ENCODE results near the gene ANHX.
"Not testable (repeated sequence)": the region's sequence is repeated elsewhere in the genome, so short reads cannot be mapped to it uniquely, and the experiment has no call there.

The ANHX gene
- total RNA-seq: 0 reads per million in 2 experiments

DNA sequence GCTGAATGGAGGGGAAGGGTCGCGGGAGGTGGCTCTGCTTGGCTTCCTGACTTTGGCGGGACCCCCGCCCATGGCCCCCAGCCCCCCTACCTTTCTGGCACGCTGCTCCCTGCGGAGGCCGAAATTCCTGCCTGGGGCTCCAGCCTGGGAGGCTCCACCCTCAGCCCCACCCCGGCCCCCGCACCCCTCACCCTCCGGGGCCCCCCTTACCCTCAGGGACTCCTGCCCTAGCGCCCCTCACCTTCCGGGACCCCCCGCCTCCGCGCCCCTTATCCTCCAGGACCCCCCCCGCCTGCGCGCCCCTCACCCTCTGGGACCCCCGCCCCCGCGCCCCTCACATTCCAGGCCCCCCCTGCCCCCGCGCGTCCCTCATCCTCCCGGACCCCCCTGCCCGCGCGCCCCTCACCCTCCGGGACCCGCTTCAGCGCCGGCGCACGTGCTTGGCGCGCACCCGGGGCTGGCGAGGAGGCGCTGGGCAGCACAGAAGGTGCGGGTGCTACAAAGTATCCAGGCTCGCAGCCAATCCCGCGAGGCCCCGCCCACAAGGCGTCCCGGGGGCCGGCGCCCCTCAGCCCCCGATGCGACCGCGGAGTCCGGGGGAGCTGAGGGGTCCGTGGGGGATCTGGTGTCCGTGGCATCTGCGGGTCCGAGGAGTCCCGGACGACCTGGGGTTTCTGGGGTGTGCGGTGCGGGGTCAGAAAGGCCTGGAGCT is at the start of gene ANHX:
Gene ANHX, minus strand, starts transcription at position 477 of the 712 bp plus-strand sequence. CDS start 1,521 bp downstream, outside the sequence.
- DNase-seq (ENCODE audit: low read depth): no peak

DNA sequence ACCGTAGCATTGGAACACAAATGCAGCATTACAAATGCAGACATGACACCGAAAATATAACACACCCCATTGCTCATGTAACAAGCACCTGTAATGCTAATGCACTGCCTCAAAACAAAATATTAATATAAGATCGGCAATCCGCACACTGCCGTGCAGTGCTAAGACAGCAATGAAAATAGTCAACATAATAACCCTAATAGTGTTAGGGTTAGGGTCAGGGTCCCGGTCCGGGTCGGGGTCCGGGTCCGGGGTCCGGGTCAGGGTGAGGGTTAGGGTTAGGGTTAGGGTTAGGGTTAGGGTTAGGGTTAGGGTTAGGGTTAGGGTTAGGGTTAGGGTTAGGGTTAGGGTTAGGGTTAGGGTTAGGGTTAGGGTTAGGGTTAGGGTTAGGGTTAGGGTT is 29.0 kb upstream of the ANHX start:
- DNase-seq (ENCODE audit: low read depth): not testable (repeated sequence)

DNA sequence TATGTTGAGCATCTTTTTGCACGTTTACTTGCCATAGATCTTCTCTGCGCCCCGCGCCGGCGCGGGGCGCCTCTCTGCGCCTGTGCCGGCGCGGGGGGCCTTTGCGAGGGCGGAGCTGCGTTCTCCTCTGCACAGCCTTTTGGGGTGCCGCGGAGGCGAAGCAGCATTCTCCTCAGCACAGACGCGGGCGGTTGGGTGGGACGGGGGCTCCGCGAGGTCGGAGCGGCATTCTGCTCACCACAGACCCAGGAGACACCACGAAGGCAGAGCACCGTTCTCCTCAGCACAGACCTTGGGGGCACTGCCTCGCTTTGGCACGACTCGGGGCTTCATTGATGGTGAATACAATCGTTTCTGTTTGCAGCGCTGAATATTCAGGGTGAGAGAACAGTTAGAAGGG is 28.5 kb upstream of the ANHX start:
- DNase-seq (ENCODE audit: low read depth): no peak

DNA sequence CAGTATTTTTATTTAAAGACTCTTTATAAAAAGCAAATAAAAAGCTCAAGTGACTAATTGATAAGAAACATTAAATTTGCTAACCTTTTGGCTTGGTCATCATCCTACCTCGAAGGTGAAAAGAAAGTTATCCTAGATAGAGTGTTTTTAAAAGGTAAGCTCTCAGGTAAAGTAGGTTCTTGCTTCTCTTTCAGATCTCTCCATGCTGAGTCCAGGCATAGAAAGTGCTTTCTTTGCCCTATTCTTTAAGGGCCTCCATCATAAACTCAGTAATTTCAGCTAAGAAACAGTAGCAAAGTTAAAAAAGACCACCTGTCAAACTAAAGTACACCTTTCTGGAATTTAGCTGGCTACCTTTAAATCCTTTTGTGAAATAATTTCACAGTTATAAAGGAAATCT is 20.6 kb upstream of the ANHX start:
- no peak for DNase-seq (ENCODE audit: low read depth)

DNA sequence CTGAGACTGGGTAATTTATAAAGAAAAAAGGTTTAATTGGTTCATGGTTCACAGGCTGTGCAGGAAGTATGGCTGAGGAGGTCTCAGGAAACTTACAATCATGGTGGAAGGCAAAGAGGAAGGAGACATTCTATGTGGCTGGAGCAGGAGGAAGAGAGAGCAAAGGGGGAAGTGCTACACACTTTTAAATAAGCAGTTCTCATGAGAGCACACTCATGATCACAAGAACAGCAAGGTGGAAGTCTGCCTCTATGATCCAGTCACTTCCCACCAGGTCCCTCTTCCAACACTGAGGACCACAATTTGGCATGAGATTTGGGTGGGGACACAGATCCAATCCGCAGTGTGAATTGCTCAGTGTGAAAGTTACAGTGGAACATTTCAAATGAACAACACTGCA is 20.2 kb upstream of the ANHX start:
- not testable (repeated sequence) for DNase-seq (ENCODE audit: low read depth)

DNA sequence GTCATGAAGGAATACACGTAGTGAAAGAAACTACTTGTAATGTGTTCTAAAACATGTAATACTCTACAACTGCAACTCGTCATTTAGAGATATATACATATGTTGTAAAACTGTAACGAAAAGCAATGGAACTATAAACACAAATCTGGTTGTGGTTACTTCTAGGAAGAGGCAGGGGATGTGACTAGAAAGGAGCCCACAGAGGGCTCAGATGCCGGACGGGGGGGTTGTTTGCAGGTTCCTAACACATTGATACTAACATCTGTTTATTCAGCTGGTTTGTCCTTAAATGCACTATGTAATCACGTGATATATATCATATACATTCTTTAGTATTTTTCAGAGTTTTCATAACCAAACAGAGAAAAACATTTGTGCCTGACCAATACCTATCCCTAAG is 16.1 kb upstream of the ANHX start:
- no peak for DNase-seq (ENCODE audit: low read depth)

DNA sequence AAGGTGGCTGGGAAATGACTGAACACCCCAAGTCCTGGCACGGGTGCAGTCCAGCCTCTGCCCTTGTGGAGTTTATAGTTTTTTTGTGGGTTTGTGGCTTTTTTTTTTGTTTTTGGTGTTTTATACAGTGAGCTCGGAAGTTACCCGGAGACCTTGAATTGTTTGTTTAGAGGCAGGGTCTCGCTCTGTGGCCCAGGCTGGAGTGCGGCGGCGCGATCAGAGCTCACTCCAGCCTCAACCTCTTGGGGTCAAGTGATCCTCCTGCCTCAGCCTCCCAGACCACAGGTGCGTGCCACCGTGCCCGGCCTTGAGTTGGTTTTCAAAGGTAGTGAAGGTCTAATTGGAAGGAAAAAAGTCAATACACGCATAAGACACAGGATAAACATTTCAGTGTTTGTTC is 879 bp upstream of the ANHX start:
- DNase-seq (ENCODE audit: low read depth): no peak

DNA sequence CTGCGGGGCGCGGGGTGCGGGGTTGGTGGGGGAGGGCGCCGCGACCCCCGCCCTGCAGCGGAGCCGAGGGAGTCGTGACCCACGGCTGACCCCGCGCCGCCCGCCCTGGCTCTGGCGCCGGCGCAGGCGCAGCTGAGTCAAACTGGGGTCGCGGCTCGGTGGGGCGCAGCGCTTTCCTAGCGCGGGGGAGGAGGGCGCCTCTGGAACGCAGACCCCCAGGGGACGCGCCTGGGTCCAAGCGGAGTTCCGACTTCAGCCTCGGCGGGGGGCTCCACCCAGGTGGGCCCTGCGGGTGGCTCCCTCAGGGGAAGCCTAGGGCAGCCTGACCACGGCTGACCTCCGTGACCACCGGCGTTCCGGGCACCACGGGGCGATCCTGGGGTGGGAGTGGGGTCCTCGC is 467 bp upstream of the ANHX start:
- DNase-seq (ENCODE audit: low read depth): no peak

DNA sequence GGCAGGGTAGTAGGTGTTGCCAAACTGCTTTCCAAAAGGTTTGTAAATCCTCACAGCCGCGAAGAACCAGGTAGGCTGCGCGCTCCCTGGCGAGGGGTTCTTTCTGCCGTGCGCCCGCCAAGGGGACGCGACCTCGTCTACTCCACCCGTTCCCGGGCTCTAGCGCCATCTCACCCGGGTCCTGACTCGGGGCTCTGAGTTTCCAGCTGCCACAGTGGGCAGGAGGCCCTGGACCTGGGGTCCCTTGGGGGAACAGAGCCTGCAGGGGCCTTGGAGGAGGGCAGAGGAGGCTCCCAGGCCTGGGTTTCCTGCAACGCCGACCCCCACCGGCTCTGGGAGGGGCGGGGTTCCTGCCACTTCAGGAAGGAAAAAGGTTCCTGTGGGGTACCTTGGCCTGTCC is 706 bp downstream of the ANHX start:
- DNase-seq (ENCODE audit: low read depth): no peak

DNA sequence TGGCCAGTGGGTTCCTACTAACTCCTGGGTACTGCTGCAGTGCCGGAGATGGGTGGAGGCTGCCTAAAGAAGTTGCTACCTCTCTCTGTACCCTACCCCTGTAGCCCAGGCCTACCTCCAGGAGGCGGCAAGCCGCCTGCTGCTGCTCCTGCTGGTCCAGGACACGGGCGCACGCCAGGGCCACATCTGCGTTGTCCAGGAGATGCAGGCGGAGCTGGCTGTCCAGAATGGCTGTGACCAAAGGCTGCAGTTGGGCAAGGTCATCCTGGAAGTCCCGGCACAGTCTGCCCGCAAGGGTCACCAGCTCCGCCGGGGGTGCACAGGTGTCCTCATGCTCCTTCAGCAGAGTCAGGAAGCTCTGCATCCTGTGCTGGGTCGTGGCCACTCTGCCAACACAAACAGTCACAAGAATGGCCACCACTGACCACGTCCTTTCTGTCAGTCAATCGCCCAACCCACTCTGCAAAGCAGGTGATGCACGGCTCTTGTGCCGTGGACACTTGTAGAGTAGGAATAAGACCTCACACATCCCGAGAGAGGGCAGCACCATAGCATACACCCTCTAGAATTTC is 1.6 kb downstream of the ANHX start:
- DNase-seq (ENCODE audit: low read depth): no peak

DNA sequence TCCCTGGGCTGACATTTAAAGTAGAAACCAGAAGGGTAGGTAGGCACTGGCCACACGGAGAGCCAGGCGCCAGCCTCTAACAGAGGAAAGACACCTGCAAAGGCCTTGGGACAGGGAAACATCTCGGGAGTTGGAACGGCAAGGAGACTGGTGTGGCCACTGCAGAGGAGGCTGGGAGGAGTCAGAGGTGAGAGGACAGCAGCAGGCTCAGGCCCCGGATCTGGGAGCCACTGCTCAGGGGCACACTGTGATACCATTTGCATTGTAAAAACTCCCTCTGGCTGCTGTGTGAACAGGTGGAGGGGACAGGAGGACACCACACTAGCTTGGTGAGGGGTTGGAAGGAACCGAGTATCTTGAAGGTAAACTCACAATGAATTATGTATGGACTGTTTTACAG is 2.7 kb downstream of the ANHX start:
- DNase-seq (ENCODE audit: low read depth): no peak

DNA sequence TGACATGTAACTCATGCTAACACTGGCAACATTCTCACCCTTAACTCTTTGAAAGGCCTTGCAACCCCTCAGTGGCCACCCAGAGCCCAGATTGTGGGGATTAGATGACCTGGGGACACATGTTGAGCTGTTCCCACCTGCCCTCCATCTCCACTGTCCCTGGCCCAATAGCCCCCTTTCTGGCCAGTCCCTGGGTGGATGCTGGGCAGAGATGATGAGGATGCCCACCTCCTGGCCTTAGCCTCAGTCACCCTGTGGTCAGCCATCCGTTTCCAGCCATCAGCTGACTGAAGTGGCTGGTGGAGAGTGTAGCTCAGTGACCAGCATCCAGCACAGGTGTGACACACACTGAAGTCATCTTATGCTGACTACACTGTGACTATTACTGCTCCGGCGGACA is 4.7 kb downstream of the ANHX start:
- no peak for DNase-seq (ENCODE audit: low read depth)

DNA sequence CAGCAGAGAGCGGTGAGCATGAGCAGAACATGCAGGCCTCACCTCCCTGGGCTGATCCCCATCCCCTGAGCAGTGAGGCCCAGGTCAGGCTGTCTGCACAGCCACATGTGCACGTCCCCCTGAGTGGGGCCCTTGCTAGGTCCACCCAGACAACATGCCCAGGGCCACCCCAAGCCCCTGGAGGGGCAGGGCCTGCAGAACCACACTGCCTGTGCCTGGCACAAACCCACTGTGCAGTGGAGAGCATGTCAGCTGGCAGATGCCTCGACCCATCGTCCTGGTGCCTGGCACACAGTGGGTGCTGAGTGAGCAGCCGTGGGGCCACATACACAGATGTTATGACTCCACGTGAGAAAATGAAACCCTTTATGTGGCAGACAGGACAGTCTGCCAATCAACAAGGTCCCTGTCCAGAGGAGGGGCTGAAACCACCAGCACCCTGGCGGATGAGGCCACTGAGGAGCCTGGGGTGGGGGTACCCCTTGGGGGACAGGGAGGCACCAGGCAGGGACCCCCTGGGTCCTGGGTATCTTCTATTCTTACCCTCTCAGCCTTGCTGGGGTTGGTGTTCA is 8.3 kb downstream of the ANHX start:
- DNase-seq (ENCODE audit: low read depth): no peak

DNA sequence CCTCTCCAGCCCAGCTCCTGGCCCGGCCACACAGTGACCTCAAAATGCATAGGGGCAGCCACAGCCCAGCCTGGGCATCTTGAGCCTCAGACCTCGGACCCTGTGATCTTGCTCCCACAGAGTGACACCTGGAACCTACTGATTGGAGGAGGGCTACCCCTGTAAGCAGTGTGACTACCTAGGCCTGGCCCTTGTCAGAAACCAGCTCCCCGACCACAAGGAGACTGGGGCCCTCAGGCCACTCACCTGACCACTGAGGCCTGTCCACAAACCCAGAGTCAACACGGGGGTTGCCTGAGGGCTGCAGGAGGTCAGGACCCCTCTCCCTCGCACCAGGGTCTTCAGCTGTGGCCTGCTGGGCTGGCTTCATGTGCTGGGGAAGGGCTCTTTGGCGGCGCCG is 9.0 kb downstream of the ANHX start:
- DNase-seq (ENCODE audit: low read depth): no peak

DNA sequence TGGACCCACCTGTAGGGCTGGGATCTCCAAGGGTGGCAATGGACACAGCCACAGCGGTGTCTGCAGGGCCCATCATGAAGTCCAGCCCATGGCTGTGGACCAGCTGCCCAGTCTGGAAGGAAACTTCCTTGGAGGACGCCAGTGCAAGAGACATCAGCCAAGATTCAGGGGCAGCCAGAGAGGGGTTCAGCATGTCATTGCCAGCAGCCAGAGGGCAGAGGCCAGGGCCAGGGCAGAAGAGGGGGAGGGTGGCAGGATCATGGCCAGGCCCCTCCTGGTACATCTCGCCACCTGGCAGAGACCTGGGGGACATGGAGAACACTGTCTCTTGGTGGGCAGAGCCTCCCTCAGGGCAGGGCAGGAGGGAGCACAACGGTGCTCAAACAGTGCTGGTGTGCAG is 10.2 kb downstream of the ANHX start:
- DNase-seq (ENCODE audit: low read depth): no peak

DNA sequence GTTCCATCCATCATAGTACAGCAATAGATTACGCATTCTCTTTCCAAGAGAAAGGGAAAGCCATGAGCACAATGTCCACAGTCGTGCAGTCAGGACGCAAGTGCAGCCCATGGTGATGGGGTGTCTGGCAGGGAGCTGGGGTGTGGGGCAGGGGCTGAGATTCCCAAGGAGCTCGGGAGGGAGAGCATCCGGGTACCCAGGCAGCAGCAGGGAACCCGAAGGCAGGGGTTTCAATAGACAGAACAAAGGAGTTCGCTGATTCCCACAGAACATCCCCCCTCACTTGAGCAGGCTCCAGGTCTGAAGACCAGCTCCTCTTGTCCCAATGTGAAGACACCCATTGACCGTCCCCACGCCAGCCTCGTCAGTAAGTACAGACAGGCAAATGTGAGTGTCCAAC is 13.5 kb downstream of the ANHX start:
- DNase-seq (ENCODE audit: low read depth): no peak

DNA sequence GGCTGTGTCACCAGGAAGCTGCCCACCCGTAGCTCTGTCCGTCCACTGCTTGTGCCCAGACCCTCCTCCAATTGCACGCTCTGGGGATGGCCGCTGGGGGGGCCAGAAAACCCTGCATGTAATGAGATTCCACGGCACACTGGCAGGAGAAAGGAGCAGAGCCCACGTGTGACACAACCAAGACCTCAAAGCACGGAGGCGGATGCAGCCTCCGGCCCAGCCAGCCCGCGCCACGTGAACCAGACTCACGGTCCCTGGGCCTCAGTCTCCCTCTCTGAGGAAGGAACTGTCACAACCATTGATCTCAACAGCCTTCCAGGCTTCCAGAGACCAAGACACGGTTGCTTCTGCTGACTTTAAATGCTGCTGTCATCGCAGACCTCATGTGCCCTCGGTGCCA is 14.4 kb downstream of the ANHX start:
- DNase-seq (ENCODE audit: low read depth): no peak

DNA sequence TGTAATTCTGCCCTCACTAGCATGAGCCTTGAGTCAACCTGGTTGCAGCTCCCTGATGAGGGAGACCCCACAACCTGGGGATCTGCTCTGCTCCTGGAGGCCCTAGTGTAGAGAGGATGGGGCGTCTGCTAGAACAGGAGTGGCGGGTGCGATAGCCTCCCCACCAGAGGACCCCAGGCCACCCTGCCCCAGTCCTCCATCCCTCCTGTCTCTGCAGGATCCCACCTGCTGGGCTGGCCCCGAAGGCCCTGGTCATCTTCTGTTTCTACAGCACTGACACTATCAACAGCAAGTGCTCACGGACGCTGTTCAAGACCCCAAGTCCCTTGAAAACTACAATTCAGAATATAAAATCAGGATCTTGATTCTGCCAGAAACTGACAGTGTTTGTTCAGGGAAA is 15.2 kb downstream of the ANHX start:
- no peak for DNase-seq (ENCODE audit: low read depth)

DNA sequence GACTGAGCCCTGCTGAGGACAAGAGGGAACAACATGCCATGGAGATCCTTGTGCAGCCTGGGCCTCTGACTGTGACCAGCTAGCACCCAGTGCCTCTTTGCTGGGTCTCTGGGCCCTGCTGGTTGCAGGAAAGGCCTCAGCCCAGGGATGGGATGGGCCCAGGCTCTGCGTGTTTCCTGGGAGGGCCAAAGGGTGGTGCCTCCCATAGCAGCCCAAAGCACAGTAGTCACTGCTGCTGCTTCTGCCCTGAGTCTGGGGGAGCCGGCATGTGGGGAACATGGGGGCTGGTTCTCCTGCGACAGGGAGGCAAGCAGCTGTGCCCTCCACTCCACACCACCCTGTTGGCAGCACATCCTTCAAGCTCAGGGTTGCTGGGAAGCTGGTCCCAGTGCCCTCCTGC is 18.5 kb downstream of the ANHX start:
- no peak for DNase-seq (ENCODE audit: low read depth)

DNA sequence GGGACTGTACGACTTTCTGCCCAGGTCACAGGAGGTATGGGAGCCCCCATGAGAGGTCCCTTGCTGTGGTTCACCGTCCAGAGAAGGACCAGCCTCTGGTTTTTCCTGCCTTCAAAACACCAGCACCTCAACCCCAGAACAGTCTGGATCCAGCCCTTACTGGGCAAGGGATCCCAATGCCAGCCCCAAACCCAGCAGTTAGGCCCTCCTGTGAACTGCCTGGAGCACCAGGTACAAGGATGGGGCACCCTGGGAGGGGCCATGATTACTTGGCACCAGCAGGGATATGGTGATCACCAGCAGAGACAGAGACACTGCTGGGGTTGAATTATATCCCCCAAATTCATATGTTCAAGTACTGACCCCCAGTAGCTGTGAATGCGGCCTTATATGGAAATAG is 20.0 kb downstream of the ANHX start:
- no peak for DNase-seq (ENCODE audit: low read depth)

DNA sequence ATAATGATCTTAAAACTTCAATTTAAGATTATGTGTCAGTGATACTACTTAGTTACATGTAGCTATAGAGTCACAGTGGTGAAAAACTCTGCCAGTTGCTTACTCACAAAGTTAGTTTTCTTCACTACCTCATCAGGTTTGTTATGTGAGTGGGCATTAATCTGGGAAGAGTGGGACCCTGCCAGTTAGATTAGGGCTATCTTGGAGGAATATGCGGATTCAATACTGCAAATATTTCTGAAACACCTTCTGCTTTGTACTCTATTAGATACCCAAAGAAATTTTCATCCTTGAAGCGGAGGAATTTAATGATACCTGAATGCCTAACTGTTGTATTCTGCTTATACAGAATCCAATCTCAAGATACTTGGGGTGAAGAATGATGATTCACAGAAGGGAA is 29.3 kb downstream of the ANHX start:
- no peak for DNase-seq (ENCODE audit: low read depth)

DNA sequence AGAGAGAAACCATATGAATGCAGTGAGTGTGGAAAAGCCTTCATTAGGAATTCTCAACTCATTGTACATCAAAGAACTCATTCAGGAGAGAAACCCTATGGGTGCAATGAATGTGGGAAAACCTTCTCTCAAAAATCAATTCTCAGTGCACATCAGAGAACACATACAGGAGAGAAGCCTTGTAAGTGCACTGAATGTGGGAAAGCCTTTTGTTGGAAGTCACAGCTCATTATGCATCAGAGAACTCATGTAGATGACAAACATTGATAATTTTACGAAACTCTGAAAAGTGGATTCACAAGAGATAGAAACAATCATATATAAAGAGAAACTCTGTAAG is 31.4 kb downstream of the ANHX start:
- DNase-seq (ENCODE audit: low read depth): no peak

DNA sequence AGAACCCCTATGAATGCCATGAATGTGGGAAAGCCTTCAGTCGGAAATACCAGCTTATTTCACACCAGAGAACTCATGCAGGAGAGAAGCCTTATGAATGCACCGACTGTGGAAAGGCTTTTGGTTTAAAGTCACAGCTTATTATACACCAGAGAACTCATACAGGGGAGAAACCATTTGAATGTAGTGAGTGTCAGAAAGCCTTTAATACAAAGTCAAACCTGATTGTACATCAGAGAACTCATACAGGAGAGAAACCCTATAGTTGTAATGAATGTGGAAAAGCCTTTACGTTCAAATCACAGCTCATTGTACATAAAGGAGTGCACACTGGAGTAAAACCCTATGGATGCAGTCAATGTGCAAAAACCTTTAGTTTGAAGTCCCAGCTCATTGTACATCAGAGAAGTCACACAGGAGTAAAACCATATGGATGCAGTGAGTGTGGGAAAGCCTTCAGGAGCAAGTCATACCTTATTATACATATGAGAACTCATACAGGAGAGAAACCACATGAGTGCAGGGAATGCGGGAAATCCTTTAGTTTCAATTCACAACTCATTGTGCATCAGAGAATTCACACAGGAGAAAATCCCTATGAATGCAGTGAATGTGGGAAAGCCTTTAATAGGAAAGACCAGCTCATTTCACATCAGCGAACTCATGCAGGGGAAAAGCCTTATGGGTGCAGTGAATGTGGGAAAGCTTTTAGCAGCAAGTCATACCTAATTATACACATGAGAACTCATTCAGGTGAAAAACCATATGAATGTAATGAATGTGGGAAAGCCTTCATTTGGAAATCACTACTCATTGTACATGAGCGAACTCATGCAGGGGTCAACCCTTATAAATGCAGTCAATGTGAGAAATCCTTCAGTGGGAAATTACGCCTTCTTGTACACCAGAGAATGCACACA is 32.1 kb downstream of the ANHX start:
- no peak for DNase-seq (ENCODE audit: low read depth)
